Epithelial cell of proximal tubule (primary cell): Measurements from ENCODE around the gene SFI1. TPM values are rescaled to one million over a fixed set of nuclear protein-coding genes. Genes with fewer than 3 reads are reported as not detected.
"Not testable (repeated sequence)": the region's sequence is repeated elsewhere in the genome, so short reads cannot be mapped to it uniquely, and the experiment has no call there.

Experiments used
- DNase-seq: peaks from one replicate; pipeline ENCODE4 v3.0.0-alpha.2; 2011; ENCODE audit warnings: low read depth
- H3K4me3 ChIP-seq: 2 replicates; pipeline ENCODE4 v1.5.1; 2011; ENCODE audit warnings: low read depth, mild to moderate bottlenecking, low read length
- total RNA-seq: library from RNA; depleted of rRNA; stranded (reverse); fragments of >200 nt; gene quantifications from 2 replicates; pipeline ENCODE4 v1.2.3, GENCODE V29; 2015
- TF ChIP-seq, protein P1 (sequence below): conservative IDR thresholded peaks from 2 replicates; pipeline ENCODE4 v1.5.1; 2012; ENCODE audit warnings: low read depth, mild to moderate bottlenecking, low read length

SFI1 gene
- total RNA-seq, 1 donor from 2014 or later, result 26.0 TPM

DNA sequence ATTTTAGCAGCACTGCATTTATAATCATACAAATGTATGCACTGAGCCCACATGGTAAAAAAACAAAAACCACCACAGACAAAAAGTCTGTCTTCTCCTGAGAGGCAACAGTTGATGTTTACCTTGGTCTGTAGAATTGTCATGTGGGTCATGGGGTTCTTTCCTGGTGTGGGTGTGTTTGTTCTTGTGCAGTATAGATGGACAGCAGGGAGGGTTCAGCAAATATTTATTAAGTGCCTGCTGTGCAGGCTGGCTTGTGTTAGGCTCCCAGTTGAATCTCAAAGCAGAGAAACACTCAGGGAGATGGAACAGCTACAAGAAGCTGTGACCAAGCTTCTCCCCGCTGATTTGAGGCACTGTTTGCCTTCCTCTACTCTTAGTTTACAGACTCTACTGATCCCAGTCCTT, 83.5 kb downstream of the SFI1 start:
- TF ChIP-seq, protein P1, sequence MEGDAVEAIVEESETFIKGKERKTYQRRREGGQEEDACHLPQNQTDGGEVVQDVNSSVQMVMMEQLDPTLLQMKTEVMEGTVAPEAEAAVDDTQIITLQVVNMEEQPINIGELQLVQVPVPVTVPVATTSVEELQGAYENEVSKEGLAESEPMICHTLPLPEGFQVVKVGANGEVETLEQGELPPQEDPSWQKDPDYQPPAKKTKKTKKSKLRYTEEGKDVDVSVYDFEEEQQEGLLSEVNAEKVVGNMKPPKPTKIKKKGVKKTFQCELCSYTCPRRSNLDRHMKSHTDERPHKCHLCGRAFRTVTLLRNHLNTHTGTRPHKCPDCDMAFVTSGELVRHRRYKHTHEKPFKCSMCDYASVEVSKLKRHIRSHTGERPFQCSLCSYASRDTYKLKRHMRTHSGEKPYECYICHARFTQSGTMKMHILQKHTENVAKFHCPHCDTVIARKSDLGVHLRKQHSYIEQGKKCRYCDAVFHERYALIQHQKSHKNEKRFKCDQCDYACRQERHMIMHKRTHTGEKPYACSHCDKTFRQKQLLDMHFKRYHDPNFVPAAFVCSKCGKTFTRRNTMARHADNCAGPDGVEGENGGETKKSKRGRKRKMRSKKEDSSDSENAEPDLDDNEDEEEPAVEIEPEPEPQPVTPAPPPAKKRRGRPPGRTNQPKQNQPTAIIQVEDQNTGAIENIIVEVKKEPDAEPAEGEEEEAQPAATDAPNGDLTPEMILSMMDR, result no peak
- H3K4me3 ChIP-seq, result no peak overlapping the region

DNA sequence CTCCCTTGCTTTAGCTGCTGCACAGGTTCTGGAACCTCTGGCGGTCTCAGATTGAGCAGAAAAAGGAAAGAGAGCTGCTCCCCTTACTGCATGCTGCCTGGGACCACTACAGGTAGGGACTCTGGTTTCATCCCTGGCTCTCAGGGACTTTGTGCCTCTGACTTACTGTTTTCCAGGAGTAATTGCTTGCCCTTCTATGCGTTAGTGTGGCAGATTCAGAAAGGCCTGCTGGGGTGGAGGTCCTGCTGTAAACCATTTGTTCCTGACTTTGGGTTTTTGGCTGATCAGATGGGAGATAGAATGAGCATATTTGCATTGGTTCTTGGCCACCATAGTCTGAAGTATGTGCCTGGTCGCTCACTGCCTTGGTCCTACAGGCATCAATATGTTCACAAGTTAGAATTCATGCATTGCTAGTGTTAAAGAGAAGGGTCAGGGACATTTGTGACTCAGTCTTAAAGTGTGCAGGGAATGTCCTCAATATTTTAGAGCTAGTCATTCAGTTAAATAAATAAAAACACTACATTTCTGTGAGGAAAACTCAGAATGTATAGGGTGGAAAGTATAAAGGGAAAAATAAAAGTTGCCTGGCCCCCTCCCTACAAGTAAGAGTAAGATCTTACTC, 87.6 kb downstream of the SFI1 start:
- H3K4me3 ChIP-seq, result no peak overlapping the region
- DNase-seq, result no peak
- TF ChIP-seq, protein P1, result no peak

More for the DNA sequence above, 83.5 kb downstream of the SFI1 start:
- no peak for DNase-seq

DNA sequence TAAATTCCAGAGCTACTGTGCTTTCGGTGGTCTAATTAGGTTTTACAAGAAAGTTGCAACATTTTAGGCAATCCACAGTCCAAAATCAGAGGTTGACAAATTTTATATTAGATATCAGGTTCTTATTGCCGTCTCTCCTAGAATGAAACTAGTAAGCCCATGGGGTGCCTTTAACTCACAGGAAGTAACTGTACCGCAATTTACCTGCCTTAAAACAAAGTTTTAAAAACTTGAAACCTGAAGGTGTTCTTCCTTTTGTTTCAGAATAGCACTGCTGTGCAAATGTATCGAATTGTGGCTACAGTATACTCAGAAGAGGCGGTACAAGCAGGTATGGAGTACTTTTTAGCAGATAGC, 88.4 kb downstream of the SFI1 start:
- no peak overlapping the region for H3K4me3 ChIP-seq
- no peak for DNase-seq
- TF ChIP-seq, protein P1, result no peak

DNA sequence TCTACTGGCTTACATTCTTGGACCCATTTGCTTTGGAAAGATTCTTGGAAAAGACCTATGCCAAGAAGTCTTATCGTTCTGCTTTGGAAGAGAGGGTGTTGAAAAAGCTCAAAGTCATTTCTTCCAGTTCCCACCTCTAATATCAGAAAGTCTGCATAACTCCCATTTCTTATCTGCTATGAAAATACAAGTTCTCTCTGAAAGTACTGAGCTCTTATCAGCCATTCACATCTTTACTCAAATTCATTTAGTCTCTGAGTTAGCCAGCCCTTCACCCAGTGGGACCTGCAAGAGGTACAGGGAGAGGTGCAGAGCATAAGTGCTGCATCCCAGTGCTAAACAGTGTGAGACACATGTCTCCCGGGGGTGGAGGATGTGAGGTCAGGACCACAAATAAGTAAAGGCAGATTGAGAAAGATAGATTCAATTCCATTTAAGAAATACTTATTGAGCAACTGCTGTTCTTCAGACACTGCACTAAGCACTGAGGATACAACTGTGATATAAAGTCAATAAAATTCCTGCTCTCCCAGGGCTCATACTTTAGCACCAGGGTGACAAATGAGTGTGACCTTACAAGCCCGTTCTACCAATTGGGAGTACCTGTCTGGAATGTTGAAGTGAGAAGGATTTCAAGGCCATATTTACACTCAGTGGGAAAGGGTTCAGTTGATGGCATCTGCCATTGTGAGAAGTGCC, 89.0 kb downstream of the SFI1 start:
- H3K4me3 ChIP-seq, result no peak overlapping the region
- no peak for DNase-seq
- TF ChIP-seq, protein P1, result no peak

DNA sequence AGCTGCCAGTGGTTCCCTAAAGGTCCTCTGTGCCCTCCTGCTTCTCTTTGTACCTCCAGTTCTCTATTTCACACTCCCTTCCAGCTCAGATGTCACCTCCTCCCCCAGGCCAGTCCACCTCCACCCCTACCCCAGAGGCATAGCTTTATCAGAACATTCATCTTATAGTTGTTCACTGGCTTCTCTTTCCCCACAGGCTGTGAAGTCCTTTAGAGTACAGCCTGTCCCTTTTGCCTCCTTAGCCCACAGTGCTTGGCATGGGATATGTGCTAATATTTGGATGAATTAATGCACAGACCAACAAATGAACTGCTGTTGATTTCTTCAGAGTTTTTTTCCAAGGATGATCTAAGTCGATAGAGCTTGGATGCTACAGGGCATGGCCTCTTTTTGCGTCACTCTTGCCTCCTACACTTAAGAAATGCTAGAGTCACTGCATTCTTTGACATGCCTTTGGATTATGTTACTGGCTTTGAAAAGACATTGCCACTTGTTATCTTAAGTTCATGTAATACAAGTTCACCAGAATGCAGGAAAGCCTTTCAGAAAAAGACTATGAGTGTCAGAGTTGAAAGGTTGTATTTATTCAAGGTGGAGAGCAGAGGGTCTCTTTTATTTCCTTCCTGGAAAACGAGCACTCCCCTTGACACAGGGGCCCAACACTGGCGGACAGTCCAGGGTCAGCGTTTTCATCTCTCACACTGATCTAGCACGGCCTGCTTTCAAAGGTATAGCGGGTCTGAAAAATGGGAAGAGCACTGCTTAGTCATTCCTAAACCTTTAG, 90.0 kb downstream of the SFI1 start:
- no peak overlapping the region for H3K4me3 ChIP-seq
- TF ChIP-seq, protein P1, result no peak
- no peak for DNase-seq

DNA sequence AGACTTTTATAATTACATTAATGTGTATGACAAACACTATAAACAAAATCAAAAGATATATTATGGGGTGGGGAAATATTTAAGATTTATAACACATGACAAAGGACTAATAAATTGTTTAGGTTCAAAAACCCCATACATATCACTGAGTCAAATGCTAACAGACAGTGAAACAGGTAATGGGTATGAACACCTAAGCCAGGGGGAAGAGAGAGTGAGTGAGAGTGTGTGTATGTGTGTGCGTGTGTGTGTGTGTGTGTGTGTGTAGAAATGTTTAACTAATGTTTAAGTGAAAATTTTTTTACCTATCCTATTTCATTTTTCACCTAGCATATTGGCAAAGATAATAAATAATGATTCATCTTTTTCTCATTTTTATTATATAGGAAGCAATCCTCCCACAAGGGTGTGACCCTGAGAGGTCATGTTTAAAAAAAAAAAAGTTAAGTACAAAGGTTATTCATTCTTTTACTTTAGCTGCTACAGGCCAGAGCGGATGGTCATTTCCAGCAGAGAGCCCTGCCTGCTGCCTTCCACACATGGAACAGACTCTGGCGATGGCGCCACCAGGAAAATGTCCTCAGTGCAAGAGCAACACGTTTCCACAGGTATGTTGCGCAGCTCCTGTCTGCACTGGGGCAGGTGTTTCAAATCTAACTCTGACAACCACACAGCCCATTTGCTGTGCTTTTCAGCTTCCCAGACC, 92.8 kb downstream of the SFI1 start:
- H3K4me3 ChIP-seq, result no peak overlapping the region
- TF ChIP-seq, protein P1, result no peak
- no peak for DNase-seq

DNA sequence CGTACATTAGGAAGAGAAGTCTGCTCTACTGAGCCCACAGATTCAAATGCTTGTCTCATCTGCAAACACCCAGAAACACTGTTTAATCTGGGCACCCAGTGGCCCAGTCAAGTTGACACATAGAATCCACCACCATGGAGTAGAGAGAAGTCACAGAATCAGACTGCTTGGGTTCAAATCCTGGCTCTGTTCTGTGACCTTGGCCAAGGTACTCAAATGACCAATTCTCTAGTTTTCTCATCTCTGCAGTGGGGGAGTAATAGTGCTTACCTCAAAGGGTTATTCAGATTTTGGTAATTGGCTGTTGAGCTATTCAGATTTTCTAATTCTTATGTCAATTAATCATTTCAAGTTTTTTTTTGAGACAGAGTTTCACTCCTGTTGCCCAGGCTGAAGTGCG, 93.8 kb downstream of the SFI1 start:
- not testable (repeated sequence) for DNase-seq, H3K4me3 ChIP-seq
